Measurements from ENCODE around the gene RBPJL. TPM values are rescaled to one million over a fixed set of nuclear protein-coding genes. Genes with fewer than 3 reads are reported as not detected.

The RBPJL gene
- total RNA-seq, 1 donor: not detected

- no peak for DNase-seq (ENCODE audit: low read depth)
- TF ChIP-seq CTCF (IDR thresholded peaks at IDR 0.05; ENCODE audit: insufficient read depth, low read depth, low read length): no peak
- H3K4me3 ChIP-seq (ENCODE audit: low read depth, low read length): no peak overlapping the region
Observed at GRCh38 chr20:45291526-45291925, 15.1 kb upstream of the RBPJL start.

- H3K4me3 ChIP-seq (ENCODE audit: low read depth, low read length): no peak overlapping the region
- no peak for TF ChIP-seq CTCF (IDR thresholded peaks at IDR 0.05; ENCODE audit: insufficient read depth, low read depth, low read length)
- no peak for DNase-seq (ENCODE audit: low read depth)
Observed at GRCh38 chr20:45292343-45292742, 14.3 kb upstream of the RBPJL start.

- DNase-seq (ENCODE audit: low read depth): peak; percentile 67
- H3K4me3 ChIP-seq (ENCODE audit: low read depth, low read length): peak overlapping the region; percentile 59
- peak; percentile 97 for TF ChIP-seq CTCF (IDR thresholded peaks at IDR 0.05; ENCODE audit: insufficient read depth, low read depth, low read length)
Observed at GRCh38 chr20:45293041-45294002, 13.3 kb upstream of the RBPJL start.

GRCh38 chr20:45294003-45294368 lies 12.7 kb upstream of the RBPJL start:
- H3K4me3 ChIP-seq (ENCODE audit: low read depth, low read length): no peak overlapping the region
- no peak for DNase-seq (ENCODE audit: low read depth)

DNA sequence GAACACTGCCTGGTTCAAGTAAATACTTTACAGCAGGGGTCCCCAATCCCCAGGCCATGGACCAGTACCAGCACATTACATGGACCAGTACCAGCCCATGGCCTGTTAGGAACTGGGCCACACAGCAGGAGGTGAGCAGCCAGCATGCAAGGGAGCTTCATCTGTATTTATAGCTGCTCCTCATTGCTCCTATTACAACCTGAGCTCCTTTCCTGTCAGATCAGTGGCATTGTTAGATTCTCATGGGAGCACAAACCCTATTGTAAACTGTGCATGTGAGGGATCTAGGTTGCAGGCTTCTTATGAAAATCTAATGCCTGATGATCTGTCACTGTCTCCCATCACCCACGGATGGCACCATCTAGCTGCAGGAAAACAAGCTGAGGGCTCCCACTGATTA lies 12.0 kb upstream of the RBPJL start:
- TF ChIP-seq CTCF (IDR thresholded peaks at IDR 0.05; ENCODE audit: insufficient read depth, low read depth, low read length): no peak
- no peak for DNase-seq (ENCODE audit: low read depth)
- H3K4me3 ChIP-seq (ENCODE audit: low read depth, low read length): no peak overlapping the region

More at GRCh38 chr20:45294003-45294368, 12.7 kb upstream of the RBPJL start:
- no peak for TF ChIP-seq CTCF (IDR thresholded peaks at IDR 0.05; ENCODE audit: insufficient read depth, low read depth, low read length)

GRCh38 chr20:45297786-45298497 lies 8.7 kb upstream of the RBPJL start:
- DNase-seq (ENCODE audit: low read depth): no peak
- no peak overlapping the region for H3K4me3 ChIP-seq (ENCODE audit: low read depth, low read length)
- no peak for TF ChIP-seq CTCF (IDR thresholded peaks at IDR 0.05; ENCODE audit: insufficient read depth, low read depth, low read length)

Measured in fibroblast of villous mesenchyme (primary cell).